ENCODE measurements around the gene CCNY. TPM values are rescaled to one million over a fixed set of nuclear protein-coding genes. Genes with fewer than 3 reads are reported as not detected.

The CCNY gene
- total and polyA plus RNA-seq, 8 donors, result 5.8 to 99.6 (median 37.7) TPM

GRCh38 chr10:35392482-35393228 lies 56.3 kb downstream of the CCNY start:
- 87 to 94% (median 91%) methylated on average over 8 of the region's 8 CpGs for WGBS, 5 donors
- intact Hi-C loops (cut with DNase I; ENCODE audit: low total_unique reads), result no loop called here
- Histone ChIP-seq H3K4me1 (peaks cover 41 to 68% (median 56%) of the 10 kb centered on the region in 4 donors), H3K36me3 (no peaks in the 10 kb centered on the region), H3K4me3 (no peak overlapping the region), H3K9me3 (peaks cover 4 to 13% (median 8%) of the 10 kb centered on the region in 4 donors), H3K27ac (no peak overlapping the region), H3K27me3 (no peaks in the 10 kb centered on the region)
- TF ChIP-seq CTCF (IDR thresholded peaks at IDR 0.05), result no peak
- no peak for TF ChIP-seq EP300 (IDR thresholded peaks at IDR 0.05)
- TF ChIP-seq POLR2AphosphoS5 (IDR thresholded peaks at IDR 0.05), result no peak
- no peak for TF ChIP-seq POLR2A (IDR thresholded peaks at IDR 0.05)
- no peak for DNase-seq

GRCh38 chr10:35394411-35394851 lies 58.1 kb downstream of the CCNY start:
- intact Hi-C loops (cut with DNase I; ENCODE audit: low total_unique reads), result no loop called here
- peaks cover 48 to 79% (median 63%) of the 10 kb centered on the region in 4 donors for H3K4me1 ChIP-seq
- H3K4me3 ChIP-seq, result no peak overlapping the region
- no peaks in the 10 kb centered on the region for H3K36me3 ChIP-seq
- WGBS, 5 donors, result 20 to 63% (median 29%) methylated on average over 6 of the region's 6 CpGs
- H3K27me3 ChIP-seq, result no peaks in the 10 kb centered on the region
- H3K27ac ChIP-seq, result no peak overlapping the region
- peak in 1 of 2 donors; percentile 58 for DNase-seq
- no peak for TF ChIP-seq POLR2A (IDR thresholded peaks at IDR 0.05)
- peaks cover 4 to 13% (median 8%) of the 10 kb centered on the region in 4 donors for H3K9me3 ChIP-seq

- TF ChIP-seq EP300 (IDR thresholded peaks at IDR 0.05) (no peak), CTCF (IDR thresholded peaks at IDR 0.05) (no peak), POLR2AphosphoS5 (IDR thresholded peaks at IDR 0.05) (no peak), POLR2A (IDR thresholded peaks at IDR 0.05) (no peak)
- DNase-seq, result no peak
- no peak overlapping the region for H3K27ac ChIP-seq
- no peak overlapping the region for H3K4me3 ChIP-seq
- no peaks in the 10 kb centered on the region for H3K27me3 ChIP-seq
- H3K4me1 ChIP-seq, result peaks cover 51 to 84% (median 64%) of the 10 kb centered on the region in 4 donors
- 83 to 91% (median 88%) methylated on average over 3 of the region's 3 CpGs for WGBS, 5 donors
- no peaks in the 10 kb centered on the region for H3K36me3 ChIP-seq
- H3K9me3 ChIP-seq, result peaks cover 4 to 13% (median 8%) of the 10 kb centered on the region in 4 donors
- intact Hi-C loops (cut with DNase I; ENCODE audit: low total_unique reads), result no loop called here
Measured at GRCh38 chr10:35394934-35395333, 58.6 kb downstream of the CCNY start.

- Histone ChIP-seq H3K27me3 (no peaks in the 10 kb centered on the region), H3K27ac (no peak overlapping the region), H3K9me3 (no peaks in the 10 kb centered on the region), H3K4me3 (no peak overlapping the region), H3K36me3 (no peaks in the 10 kb centered on the region), H3K4me1 (peaks cover 56 to 90% (median 74%) of the 10 kb centered on the region in 4 donors)
- TF ChIP-seq POLR2AphosphoS5 (IDR thresholded peaks at IDR 0.05) (no peak), EP300 (IDR thresholded peaks at IDR 0.05) (no peak), POLR2A (IDR thresholded peaks at IDR 0.05) (no peak), CTCF (IDR thresholded peaks at IDR 0.05) (no peak)
- 82 to 89% (median 86%) methylated on average over 12 of the region's 12 CpGs for WGBS, 5 donors
- no peak for DNase-seq
- intact Hi-C loops (cut with DNase I; ENCODE audit: low total_unique reads), result no loop called here
Measured at GRCh38 chr10:35396560-35397434, 60.5 kb downstream of the CCNY start.
